ENCODE results near the gene ZC3H4. TPM values are rescaled to one million over a fixed set of nuclear protein-coding genes. Genes with fewer than 3 reads are reported as not detected.

ZC3H4 gene
- total and polyA plus RNA-seq, 7 donors = 5.4 to 25.3 (median 20.4) TPM

DNA sequence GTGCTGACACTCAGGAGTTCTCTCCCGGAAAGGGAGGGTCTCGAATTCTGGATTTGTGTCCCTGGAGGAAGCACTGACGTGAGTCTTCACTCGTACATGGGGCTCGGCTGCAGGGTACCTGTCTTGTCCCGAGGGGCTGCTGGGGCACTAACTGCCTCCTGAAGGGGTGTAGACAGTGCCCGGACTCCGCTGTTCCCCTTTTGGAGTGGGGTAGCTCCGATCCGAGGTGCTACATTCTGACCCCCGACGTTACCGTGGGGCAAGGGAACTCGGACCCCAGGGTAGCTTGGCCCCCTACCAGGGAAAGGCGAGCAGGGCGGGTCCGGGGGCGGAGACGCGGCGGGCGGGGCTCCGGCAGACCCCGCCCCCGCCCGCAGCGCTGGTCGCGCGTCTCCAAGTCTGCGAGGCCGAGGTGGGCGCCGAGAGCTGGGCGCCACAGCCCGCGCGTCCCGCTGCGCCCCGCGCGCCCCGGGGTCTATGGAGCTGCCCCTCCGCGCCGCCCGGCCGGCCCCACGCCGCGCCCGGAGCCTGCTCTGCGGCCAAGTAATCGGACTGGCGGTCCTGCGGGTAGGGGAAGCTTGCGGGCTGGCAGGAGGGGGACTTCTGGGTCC is 94.0 kb downstream of the ZC3H4 start, which contains the start of gene NPAS1:
TSS of gene NPAS1 (plus strand) at position 407 of the 611 bp plus-strand sequence. CDS start 1,211 bp downstream, outside the sequence.
- TF ChIP-seq, protein P1, sequence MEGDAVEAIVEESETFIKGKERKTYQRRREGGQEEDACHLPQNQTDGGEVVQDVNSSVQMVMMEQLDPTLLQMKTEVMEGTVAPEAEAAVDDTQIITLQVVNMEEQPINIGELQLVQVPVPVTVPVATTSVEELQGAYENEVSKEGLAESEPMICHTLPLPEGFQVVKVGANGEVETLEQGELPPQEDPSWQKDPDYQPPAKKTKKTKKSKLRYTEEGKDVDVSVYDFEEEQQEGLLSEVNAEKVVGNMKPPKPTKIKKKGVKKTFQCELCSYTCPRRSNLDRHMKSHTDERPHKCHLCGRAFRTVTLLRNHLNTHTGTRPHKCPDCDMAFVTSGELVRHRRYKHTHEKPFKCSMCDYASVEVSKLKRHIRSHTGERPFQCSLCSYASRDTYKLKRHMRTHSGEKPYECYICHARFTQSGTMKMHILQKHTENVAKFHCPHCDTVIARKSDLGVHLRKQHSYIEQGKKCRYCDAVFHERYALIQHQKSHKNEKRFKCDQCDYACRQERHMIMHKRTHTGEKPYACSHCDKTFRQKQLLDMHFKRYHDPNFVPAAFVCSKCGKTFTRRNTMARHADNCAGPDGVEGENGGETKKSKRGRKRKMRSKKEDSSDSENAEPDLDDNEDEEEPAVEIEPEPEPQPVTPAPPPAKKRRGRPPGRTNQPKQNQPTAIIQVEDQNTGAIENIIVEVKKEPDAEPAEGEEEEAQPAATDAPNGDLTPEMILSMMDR (IDR thresholded peaks at IDR 0.05) = no peak
- no peak for TF ChIP-seq EP300 (IDR thresholded peaks at IDR 0.05)
- no peak for TF ChIP-seq POLR2AphosphoS5 (IDR thresholded peaks at IDR 0.05)
- Histone ChIP-seq H3K4me1 (peaks cover 0 to 33% (median 24%) of the 10 kb centered on the region in 4 donors), H3K27ac (no peak within 1 kb of the TSS), H3K4me3 (peak within 1 kb of the TSS in 2 of 4 donors; percentile 6 to 20), H3K36me3 (no peaks in the 10 kb centered on the region), H3K9me3 (no peaks in the 10 kb centered on the region), H3K27me3 (peaks cover 48 to 58% (median 58%) of the 10 kb centered on the region in 3 donors)
- WGBS, 2 donors = 2 to 3% methylated on average over 58 of the region's 58 CpGs
- no peak for DNase-seq
- intact Hi-C loops (cut with DNase I) = no loop called here

- Histone ChIP-seq H3K36me3 (no peaks in the 10 kb centered on the region), H3K27me3 (peaks cover 43 to 52% (median 52%) of the 10 kb centered on the region in 3 donors), H3K4me3 (no peak overlapping the region), H3K4me1 (peaks cover 0 to 33% (median 24%) of the 10 kb centered on the region in 4 donors), H3K27ac (no peak overlapping the region), H3K9me3 (no peaks in the 10 kb centered on the region)
- 28 to 44% methylated on average over 13 of the region's 13 CpGs for WGBS, 2 donors
- intact Hi-C loops (cut with DNase I) = no loop called here
- no peak for DNase-seq
- TF ChIP-seq, protein P1 (IDR thresholded peaks at IDR 0.05) = no peak
These were observed 94.7 kb downstream of the ZC3H4 start for GRCh38 chr19:47018923-47019322.

Other genes with a start within 250 kb of the ZC3H4 start
- 1 to 10 TPM in 1 of 4 donors, under 1 TPM in 1, not detected in 2; 0.28 to 1.4 TPM for gene NPAS1, start 93.9 kb downstream of the ZC3H4 start, total RNA-seq
- under 1 TPM in 2 of 3 donors, not detected in 1; 0.77 to 0.92 TPM for gene NPAS1, start 93.9 kb downstream of the ZC3H4 start, polyA plus RNA-seq
- 10 to 100 TPM; 19.9 to 33.2 (median 23.8) TPM for gene TMEM160, start 65.2 kb downstream of the ZC3H4 start, total RNA-seq
- gene TMEM160, start 65.2 kb downstream of the ZC3H4 start, polyA plus RNA-seq = 10 to 100 TPM in 1 of 3 donors, 1 to 10 TPM in 2; 3.0 to 14.5 (median 4.6) TPM
- gene SAE1, start 17.1 kb upstream of the ZC3H4 start, total RNA-seq = 100 to 1,000 TPM; 109 to 191 (median 161) TPM
- 10 to 100 TPM; 50.5 to 82.6 (median 57.3) TPM for gene SAE1, start 17.1 kb upstream of the ZC3H4 start, polyA plus RNA-seq
- gene BBC3, start 117.4 kb upstream of the ZC3H4 start, total RNA-seq = 1 to 10 TPM; 2.5 to 5.4 (median 4.2) TPM
- 10 to 100 TPM; 16.2 to 39.5 (median 19.7) TPM for gene BBC3, start 117.4 kb upstream of the ZC3H4 start, polyA plus RNA-seq
- 10 to 100 TPM; 13.2 to 33.1 (median 20.9) TPM for gene CCDC9, start 142.7 kb upstream of the ZC3H4 start, total RNA-seq
- gene CCDC9, start 142.7 kb upstream of the ZC3H4 start, polyA plus RNA-seq = 10 to 100 TPM; 16.2 to 42.8 (median 18.7) TPM
- 10 to 100 TPM in 3 of 4 donors, 1 to 10 TPM in 1; 8.6 to 16.3 (median 14.8) TPM for gene INAFM1, start 161.1 kb upstream of the ZC3H4 start, total RNA-seq
- gene INAFM1, start 161.1 kb upstream of the ZC3H4 start, polyA plus RNA-seq = 10 to 100 TPM in 1 of 3 donors, 1 to 10 TPM in 2; 3.0 to 10.7 (median 7.8) TPM
- gene C5AR1, start 196.1 kb upstream of the ZC3H4 start, total RNA-seq = 10 to 100 TPM in 2 of 4 donors, 1 to 10 TPM in 2; 6.9 to 19.4 (median 8.9) TPM
- gene C5AR1, start 196.1 kb upstream of the ZC3H4 start, polyA plus RNA-seq = 10 to 100 TPM in 1 of 3 donors, 1 to 10 TPM in 2; 5.4 to 10.6 (median 6.7) TPM
- 1 to 10 TPM; 1.1 to 2.7 (median 1.6) TPM for gene C5AR2, start 218.4 kb upstream of the ZC3H4 start, total RNA-seq
- 1 to 10 TPM in 1 of 3 donors, under 1 TPM in 2; 0.60 to 1.4 (median 0.69) TPM for gene C5AR2, start 218.4 kb upstream of the ZC3H4 start, polyA plus RNA-seq
- gene DHX34, start 235.5 kb upstream of the ZC3H4 start, total RNA-seq = 10 to 100 TPM in 2 of 4 donors, 1 to 10 TPM in 2; 8.6 to 11.9 (median 9.6) TPM
- 10 to 100 TPM in 1 of 3 donors, 1 to 10 TPM in 2; 3.0 to 12.7 (median 3.7) TPM for gene DHX34, start 235.5 kb upstream of the ZC3H4 start, polyA plus RNA-seq

Data from sigmoid colon (tissue), 7 donors.